DMS 273 (cell line): Measurements from ENCODE around the gene SNAI1.
"Not testable (repeated sequence)": the region's sequence is repeated elsewhere in the genome, so short reads cannot be mapped to it uniquely, and the experiment has no call there.

Source experiments
- DNase-seq: peaks from one replicate; lab custom pipeline; 2025; ENCODE audit not compliant: unreplicated experiment; lab: John Stamatoyannopoulos, UW

The SNAI1 gene

GRCh38 chr20:49982346-49983122 lies at the start of gene SNAI1:
Gene SNAI1, plus strand, starts transcription at chr20:49982980. Its CDS starts 80 bp downstream, at chr20:49983060.
- peak; percentile 97 for DNase-seq

GRCh38 chr20:49935746-49936152 lies 47.0 kb upstream of the SNAI1 start:
- DNase-seq: peak; percentile 58

GRCh38 chr20:49936153-49937026 lies 46.4 kb upstream of the SNAI1 start, which contains the start of gene RNF114:
Gene RNF114, plus strand, starts transcription at chr20:49936397. Its CDS starts 16 bp downstream, at chr20:49936413.
- DNase-seq: peak; percentile 97

GRCh38 chr20:49937027-49937929 lies 45.5 kb upstream of the SNAI1 start:
- DNase-seq: peak; percentile 72

GRCh38 chr20:49938173-49939163 lies 44.3 kb upstream of the SNAI1 start:
- peak; percentile 77 for DNase-seq

- no peak for DNase-seq
Measured at GRCh38 chr20:49941456-49941855, 41.3 kb upstream of the SNAI1 start.

GRCh38 chr20:49942303-49942702 lies 40.5 kb upstream of the SNAI1 start:
- no peak for DNase-seq

- DNase-seq: no peak
Measured at GRCh38 chr20:49942942-49943341, 39.8 kb upstream of the SNAI1 start.

- DNase-seq: no peak
Measured at GRCh38 chr20:49945306-49945700, 37.5 kb upstream of the SNAI1 start.

- DNase-seq: no peak
Measured at GRCh38 chr20:49945701-49946477, 36.9 kb upstream of the SNAI1 start.

GRCh38 chr20:49948178-49948577 lies 34.6 kb upstream of the SNAI1 start:
- DNase-seq: no peak

- DNase-seq: no peak
Measured at GRCh38 chr20:49948809-49949507, 33.8 kb upstream of the SNAI1 start.

GRCh38 chr20:49951151-49951550 lies 31.6 kb upstream of the SNAI1 start:
- no peak for DNase-seq

- no peak for DNase-seq
Measured at GRCh38 chr20:49955167-49955566, 27.6 kb upstream of the SNAI1 start.

- not testable (repeated sequence) for DNase-seq
Measured at GRCh38 chr20:49955830-49956396, 26.9 kb upstream of the SNAI1 start.

- no peak for DNase-seq
Measured at GRCh38 chr20:49956689-49957088, 26.1 kb upstream of the SNAI1 start.

- DNase-seq: peak; percentile 27
Measured at GRCh38 chr20:49957089-49957938, 25.5 kb upstream of the SNAI1 start.
